Eye (tissue), 1 donor: ENCODE results near the gene DOK1.
A peak's percentile ranks its signal among the peaks of the same experiment; 100 is the strongest.

Experiments used
- DNase-seq: peaks from one replicate; pipeline ENCODE4 v3.0.0-alpha.2; 2015

Gene DOK1

DNA sequence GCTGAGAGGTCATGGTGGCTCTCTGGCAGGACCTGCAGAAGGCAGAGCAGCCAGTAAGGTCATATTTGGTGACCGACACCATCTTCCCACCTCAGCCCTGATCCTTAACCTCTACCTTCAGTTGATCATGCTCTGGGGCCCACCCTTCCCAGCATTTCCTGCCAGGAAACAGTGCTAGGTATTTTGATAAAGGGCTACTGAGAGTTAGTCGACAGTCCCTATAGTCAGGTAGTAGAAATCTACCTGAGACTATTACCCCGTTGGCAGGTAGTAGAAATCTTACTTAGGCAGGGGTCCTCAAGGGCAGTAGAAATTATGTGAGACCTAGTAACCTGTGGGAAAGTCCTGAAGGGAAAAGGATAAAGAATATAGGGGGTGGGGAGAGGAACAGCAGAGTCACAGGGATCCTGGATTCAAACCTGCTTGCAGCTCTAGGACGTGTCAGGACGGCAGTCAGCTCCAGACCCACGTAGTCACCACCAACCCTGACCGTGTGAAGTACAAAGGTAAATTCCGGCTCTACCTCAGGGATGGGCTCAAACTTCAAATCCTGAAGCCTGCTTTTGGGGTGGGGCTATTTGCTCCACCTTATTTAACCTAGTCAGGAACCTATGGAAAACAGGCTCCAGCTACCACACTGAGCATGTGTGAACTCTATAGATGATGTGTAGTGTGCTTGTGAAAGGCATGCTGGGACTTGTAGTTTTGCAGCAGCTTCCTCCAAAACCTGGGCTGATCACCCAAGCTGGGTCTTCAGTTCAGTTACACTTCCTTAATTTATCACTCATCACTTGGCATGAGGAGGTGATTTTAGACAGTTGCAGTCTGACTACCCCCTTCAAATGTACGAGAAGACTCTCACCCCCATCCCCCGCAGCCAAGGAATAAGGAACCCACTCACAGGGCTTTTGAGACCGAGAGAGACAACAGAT, 28.5 kb upstream of the DOK1 start, which contains the start of gene DQX1:
DQX1 (minus strand) TSS at position 515 of the 932 bp plus-strand sequence; CDS start at position 13, 502 bp downstream.
- peak; percentile 46 for DNase-seq

GRCh38 chr2:74526649-74527230, 27.8 kb upstream of the DOK1 start:
- DNase-seq, result no peak

DNA sequence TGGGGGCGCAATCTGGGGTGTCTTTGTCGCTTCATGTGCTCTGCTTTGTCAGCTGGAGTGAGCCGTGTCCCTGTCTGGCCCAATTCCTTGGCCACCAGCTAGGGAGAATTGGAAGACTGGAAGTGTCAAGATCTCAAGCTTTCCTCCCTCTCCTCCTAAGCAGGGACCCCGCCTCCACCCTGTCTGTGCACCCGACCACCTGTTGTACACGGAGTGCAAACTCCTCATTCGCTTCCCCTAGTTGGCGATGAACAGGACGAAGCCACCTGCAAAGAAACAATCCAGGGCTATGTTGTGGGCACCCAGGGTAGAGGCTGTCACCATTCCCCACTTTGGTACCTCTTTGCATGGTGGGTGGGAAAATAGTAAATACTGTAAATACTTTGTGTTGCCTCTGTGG, 26.8 kb upstream of the DOK1 start:
- no peak for DNase-seq

GRCh38 chr2:74528600-74529356, 25.7 kb upstream of the DOK1 start:
- DNase-seq, result no peak

DNA sequence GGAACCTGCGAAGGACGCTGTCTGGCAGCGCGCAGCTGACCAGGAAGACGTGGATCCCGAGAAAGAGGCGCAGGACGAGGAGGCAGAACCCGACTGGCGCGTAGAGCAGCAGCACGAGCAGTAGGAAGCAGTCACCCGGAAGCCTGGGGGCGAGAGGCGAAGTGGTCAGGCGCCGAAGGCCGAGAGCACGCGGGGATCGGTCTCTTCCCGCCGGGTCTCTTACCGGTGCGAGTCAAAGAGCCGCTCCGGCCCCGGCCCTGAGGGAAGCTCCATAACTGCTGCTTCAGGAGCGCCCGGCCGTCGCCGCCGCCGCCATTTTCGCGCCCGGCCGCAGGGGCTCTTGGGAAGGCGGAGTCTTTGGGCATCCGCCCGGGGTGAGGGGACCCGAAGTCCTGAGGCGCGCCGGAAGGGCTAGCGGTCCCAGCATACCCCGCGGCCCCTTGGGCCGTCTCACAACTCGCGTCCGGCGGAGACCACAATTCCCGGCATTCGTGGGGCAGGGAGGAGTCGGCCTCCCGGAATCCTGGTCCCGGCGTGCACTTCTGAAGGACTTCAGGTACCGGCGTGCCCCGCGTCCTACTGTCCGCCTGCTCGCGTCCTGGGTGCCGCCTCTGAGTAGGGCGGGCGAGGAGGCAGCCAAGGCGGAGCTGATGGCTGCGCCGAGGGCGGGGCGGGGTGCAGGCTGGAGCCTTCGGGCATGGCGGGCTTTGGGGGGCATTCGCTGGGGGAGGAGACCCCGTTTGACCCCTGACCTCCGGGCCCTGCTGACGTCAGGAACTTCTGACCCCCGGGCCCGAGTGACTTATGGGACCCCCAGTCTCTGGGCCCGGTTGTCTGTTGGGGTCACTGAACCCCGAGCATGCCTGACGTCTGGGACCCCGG, 24.9 kb upstream of the DOK1 start, which contains the start of the genes AUP1 and HTRA2:
AUP1 (minus strand) TSS at position 350 of the 882 bp plus-strand sequence; CDS start at position 273, 77 bp downstream.
HTRA2 (plus strand) TSS at position 577 of the 882 bp plus-strand sequence; CDS start at position 651, 74 bp downstream.
- peak; percentile 99 for DNase-seq

- DNase-seq, result peak; percentile 65
These were observed 24.0 kb upstream of the DOK1 start for GRCh38 chr2:74530239-74531187.

- DNase-seq, result no peak
These were observed 22.9 kb upstream of the DOK1 start for GRCh38 chr2:74531666-74532065.

- no peak for DNase-seq
These were observed 22.3 kb upstream of the DOK1 start for GRCh38 chr2:74532222-74532621.

DNA sequence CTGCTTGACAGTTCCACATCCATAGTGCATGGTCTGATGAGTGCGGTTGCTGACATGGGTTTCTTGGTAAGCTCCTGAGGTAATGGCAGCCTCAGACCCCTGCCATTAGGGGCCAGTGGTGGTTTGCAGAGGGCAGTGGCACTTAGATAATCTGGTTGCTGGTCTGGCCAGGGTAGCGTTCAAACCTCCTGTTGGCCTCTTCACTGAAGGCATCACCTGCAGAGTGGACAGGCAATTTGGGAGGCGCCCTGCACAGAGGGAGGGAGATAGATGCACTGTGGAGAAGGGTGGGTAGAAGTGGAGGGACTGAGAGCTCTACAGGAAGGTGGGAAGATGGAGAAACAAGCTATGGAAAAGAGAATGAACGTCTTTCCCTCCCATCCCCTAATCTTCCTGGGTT, 21.1 kb upstream of the DOK1 start:
- DNase-seq, result no peak

DNA sequence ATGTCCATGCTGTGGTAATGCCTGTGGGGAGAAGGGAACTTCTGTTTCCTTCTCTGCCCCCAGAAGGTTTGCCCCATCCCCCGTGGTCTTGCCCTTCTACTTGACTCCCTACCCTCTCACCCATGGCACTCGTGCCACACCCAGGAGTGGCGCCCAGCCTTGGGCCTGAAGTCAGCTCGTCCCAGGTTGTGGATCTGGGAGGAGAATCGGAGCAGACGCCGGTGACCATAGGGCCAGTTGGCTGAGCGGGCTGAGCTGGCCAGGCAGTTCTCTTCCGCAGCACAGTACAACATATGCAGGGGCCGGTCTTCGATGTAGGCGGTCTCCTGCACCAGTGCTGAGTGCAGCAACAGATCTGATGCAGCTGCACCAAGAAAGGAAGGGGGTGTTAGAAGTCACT, 20.1 kb upstream of the DOK1 start:
- no peak for DNase-seq

GRCh38 chr2:74535440-74535965, 19.0 kb upstream of the DOK1 start:
- DNase-seq, result no peak

DNA sequence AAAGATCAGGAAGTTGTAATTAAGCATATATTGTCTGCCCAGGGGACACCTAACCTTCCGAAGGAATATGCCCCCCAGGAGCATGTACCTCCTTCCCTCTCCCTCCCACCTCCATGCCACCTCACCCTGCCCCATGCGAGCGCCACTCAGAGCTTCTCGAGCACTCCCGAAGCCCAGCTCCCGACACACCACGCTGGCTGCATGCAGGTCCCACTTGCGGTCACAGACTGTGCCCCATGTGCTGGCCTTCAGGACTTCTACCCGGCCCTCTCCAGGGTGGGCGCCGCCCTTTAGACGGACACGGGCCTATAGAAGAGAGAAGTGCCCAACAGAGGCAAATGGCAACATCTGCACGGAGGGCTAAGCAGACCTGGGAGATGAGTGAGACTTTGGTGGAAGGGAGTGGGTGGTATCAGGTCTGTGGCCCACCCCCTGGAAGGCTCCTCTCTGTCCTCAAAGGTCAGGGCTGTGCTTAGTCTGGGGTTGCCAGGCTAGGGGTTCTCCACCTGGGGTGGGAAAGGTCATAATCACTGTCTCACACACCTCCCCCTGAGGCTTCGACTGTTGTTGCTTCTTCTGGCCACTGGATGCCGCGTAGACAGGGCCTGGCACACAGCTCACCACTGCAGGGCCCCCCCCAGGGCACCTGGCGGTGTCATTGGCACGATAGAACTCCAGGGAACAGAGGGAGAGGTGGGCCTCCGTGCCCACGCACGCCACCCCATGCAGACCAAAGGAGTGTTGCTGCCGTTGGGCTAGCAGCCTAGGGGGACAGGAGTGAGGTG, 18.2 kb upstream of the DOK1 start:
- no peak for DNase-seq

DNA sequence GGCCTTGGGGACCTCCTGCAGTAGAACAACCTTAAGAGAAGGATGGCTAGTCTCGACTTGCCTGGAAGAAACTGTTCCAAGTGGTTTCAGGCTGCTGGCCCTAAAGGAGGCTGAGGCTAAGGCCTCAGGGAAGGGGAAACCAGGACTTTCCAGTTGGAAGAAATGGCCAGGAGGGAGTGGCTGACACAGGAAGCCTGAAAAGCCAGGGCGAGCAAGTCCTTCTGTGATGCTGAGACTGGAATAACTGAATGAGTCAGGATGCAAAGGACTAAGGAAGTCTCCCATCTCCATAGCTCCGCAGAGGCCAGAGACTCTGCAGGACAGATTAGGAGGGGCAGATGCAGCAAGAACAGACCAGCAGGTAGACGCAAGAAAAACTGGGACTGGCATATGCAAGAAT, 17.4 kb upstream of the DOK1 start:
- DNase-seq, result no peak

DNA sequence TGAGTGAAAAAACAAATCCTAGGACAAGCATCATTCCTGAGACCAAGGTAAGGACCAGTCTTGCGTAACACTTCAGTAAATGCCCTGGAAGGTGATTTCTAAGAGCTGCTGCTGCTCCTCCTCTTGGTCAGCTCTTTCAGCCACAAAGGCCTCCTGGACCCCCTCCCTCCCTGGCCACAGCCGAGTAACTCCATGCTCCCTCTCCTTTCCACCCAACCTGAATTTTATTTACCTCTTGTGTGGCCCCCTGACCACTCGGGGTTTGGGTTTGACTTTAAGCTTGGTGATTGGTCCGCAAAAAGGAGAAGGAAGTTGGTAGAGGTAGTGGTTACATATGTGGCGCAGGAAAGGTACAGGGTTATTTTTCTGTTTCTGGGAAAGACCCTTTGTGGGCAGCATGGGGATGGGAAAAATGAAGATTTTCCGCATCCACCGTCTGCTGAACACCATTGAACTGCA, 15.6 kb upstream of the DOK1 start:
- no peak for DNase-seq

- no peak for DNase-seq
These were observed 14.2 kb upstream of the DOK1 start for GRCh38 chr2:74540291-74540690.

DNA sequence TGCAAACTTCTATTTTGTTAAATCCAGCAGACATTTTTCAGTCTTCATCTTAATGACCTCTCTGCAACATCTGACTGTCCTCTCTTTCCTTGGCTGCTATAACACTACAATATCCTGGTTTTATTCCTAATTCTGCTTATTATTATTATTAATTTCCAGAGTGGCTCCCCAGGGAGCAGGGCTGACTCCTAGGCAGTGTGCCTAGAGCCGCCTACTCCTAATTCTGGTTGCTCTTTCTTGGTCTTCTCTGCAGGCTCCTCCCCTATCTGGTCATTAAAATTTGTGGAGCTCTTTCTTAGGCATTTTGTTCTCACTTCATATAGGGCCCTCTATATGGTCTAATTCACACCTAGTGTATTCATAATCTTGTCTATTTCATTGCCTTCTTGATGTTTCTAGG, 11.5 kb upstream of the DOK1 start:
- no peak for DNase-seq

DNA sequence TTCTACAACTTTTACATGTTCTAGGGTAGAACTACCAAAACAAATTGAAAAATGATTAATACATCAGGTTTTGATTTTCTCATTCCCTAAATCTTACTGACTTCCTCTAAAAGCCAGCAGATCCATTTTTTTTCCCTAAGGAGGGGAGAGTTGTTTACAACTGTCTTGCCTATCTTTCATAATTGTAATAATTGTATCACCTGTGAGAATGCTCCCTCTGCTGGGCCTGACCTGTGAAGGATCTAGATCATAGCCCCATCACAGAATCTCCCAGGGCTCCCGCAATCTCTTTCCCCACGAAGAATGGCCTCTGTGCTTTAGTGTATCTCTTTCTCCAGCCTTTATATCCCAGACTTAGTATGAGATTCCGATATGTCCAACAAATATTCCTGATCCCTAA, 9.9 kb upstream of the DOK1 start:
- no peak for DNase-seq

DNA sequence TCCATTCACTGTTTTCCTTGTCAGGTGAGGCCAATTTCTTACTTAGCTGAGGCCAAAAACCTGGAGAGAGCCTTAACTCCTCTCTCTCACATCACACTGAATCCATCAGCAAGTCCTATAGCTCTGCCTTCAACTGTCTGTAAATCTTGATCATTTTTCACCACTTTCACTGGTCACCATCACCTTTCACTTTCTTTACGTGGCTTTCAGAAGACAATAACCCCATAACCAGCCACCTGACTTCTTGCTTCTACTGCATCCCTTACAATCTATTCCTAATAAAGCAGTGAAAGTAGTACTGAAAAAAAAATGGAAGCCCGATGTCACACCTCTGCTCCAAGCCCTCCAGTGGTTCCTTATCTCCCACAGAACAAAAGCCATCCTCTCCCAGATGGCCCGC, 8.5 kb upstream of the DOK1 start:
- DNase-seq, result no peak

GRCh38 chr2:74548285-74548899, 6.1 kb upstream of the DOK1 start:
- DNase-seq, result peak; percentile 56
